ENCODE data around the gene CFTR.

DNA sequence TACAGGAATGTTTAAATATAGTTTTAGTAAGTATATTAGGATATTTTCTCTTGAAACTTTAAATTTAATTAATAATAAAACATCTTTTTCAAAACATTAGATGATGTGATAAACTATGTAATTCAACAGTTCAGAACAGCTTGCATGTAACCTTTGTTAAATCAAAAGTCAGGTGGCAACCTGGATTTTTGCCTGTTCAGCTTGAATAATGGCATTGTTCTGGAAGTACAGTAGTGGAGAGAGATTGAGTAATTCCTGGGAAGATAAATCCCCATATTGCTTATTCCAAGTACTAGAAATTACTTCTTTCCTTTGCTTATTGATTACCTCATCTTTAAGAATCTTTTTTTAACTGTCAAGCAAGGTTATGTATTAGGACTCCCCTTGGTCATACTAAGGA lies 20.1 kb upstream of the CFTR start:
- no peak for TF ChIP-seq CTCF (IDR thresholded peaks at IDR 0.05)
- TF ChIP-seq POLR2A (IDR thresholded peaks at IDR 0.05): no peak

Measured in thyroid gland (tissue), 4 donors.